ENCODE results near the gene PCDHGA1.

DNA sequence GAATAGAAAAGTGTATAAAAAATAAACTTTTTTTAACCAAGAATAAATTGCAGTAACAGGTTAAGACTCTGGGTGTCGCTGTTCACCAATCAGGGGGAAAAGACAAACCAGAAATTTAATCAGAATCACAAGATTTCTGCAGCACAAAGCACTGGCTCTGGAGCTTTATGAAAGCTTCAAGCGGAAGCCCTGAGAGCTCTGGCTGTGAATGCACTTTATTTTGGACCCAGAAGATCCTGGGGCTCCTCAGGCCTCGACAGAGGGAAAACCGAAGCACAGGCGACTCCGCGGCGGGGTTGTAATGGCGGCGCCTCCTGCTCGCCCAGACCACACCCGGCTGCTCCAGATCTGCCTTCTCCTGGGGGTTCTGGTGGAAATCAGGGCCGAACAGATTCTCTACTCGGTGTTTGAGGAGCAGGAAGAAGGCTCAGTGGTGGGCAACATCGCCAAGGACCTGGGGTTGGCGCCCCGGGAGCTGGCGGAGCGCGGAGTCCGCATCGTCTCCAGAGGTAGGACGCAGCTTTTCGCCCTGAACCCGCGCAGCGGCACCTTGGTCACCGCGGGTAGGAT lies 24.7 kb downstream of the PCDHGA1 start, which contains the start of gene PCDHGA4:
- TF ChIP-seq, protein P1, sequence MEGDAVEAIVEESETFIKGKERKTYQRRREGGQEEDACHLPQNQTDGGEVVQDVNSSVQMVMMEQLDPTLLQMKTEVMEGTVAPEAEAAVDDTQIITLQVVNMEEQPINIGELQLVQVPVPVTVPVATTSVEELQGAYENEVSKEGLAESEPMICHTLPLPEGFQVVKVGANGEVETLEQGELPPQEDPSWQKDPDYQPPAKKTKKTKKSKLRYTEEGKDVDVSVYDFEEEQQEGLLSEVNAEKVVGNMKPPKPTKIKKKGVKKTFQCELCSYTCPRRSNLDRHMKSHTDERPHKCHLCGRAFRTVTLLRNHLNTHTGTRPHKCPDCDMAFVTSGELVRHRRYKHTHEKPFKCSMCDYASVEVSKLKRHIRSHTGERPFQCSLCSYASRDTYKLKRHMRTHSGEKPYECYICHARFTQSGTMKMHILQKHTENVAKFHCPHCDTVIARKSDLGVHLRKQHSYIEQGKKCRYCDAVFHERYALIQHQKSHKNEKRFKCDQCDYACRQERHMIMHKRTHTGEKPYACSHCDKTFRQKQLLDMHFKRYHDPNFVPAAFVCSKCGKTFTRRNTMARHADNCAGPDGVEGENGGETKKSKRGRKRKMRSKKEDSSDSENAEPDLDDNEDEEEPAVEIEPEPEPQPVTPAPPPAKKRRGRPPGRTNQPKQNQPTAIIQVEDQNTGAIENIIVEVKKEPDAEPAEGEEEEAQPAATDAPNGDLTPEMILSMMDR (IDR thresholded peaks at IDR 0.05) = peak; percentile 45
- no peak for TF ChIP-seq ZFX (IDR thresholded peaks at IDR 0.05; ENCODE audit: borderline replicate concordance)

Measured in 22Rv1 (cell line).